Heart right ventricle (tissue), 16 donors: ENCODE results near the gene AGPAT1. TPM values are rescaled to one million over a fixed set of nuclear protein-coding genes. Genes with fewer than 3 reads are reported as not detected.

Experiments
- ATAC-seq, 8 donors: fragments of 200-7000 bp; cut with Tn5 transposase; one replicate each; pipeline ENCODE4 v1.9.1; 2020; ENCODE audit warnings: mild to moderate bottlenecking in 8 of 8, moderate library complexity in 8 of 8, moderate number of reproducible peaks in 1 of 8
- DNase-seq, 2 donors: peaks; one replicate each; pipeline ENCODE4 v3.0.0-alpha.2; 2020
- H3K27ac ChIP-seq, 10 donors: fragments of 200-600 bp; sonication (generic) in 2 of 10; one replicate each; pipeline versions ENCODE4 v1.5.0 to v1.8.0; 2020 to 2022; ENCODE audit warnings: mild to moderate bottlenecking in 3 of 10
- H3K27me3 ChIP-seq, 7 donors: fragments of 200-600 bp; one replicate each; pipeline ENCODE4 v1.8.0; 2021 to 2022; ENCODE audit warnings: mild to moderate bottlenecking in 2 of 7
- H3K36me3 ChIP-seq, 9 donors: fragments of 200-600 bp; sonication (generic) in 1 of 9; one replicate each; pipeline versions ENCODE4 v1.5.0 to v1.8.0; 2020 to 2022; ENCODE audit warnings: mild to moderate bottlenecking in 2 of 9
- H3K4me1 ChIP-seq, 9 donors: fragments of 200-600 bp; sonication (generic) in 1 of 9; one replicate each; pipeline versions ENCODE4 v1.5.0 to v1.8.0; 2020 to 2022; ENCODE audit warnings: mild to moderate bottlenecking in 4 of 9
- H3K4me3 ChIP-seq, 10 donors: fragments of 200-600 bp; sonication (generic) in 2 of 10; one replicate each; pipeline versions ENCODE4 v1.5.0 to v1.8.0; 2020 to 2022; ENCODE audit warnings: mild to moderate bottlenecking in 7 of 10, moderate library complexity in 2 of 10
- H3K9me3 ChIP-seq, 11 donors: fragments of 200-600 bp in 10 of 11; sonication (generic) in 2 of 11; one replicate each; pipeline versions ENCODE4 v1.5.0 to v1.8.0; 2013 to 2022; ENCODE audit warnings: mild to moderate bottlenecking in 2 of 11, control low read depth in 1 of 11, moderate library complexity in 1 of 11
- WGBS, 2 donors: extraction: QIAGEN DNeasy Blood & Tissue Kit; methylation state at CpG; one replicate each; pipeline ENCODE4 v1.1.7; 2013; ENCODE audit warnings: inconsistent platforms in 1 of 2; 5-methylcytosine and 5-hydroxymethylcytosine counted together
- intact Hi-C, 10 donors: fragments of 100-400 bp; cut with DNase I; formaldehyde crosslinking; loops; one replicate each; pipeline versions ENCODE4 v1.11.1 to v1.14.2; 2022
- long read RNA-seq, 3 donors: library from polyadenylated mRNA; unstranded; transcript quantifications; one replicate each; pipeline ENCODE4 v2.0.0, GENCODE V29; 2020 to 2021
- polyA plus RNA-seq, 2 donors: library from polyadenylated mRNA; stranded (reverse); fragments of 200-250 nt; gene quantifications; one replicate each; pipeline ENCODE4 v1.2.3, GENCODE V29; 2013
- total RNA-seq, 10 donors: library from RNA; stranded (reverse); fragmentation: NEBNext Ultra II Directional in 3 of 10; extraction: Animal tissue kit (Norgen Biotek cat#: 25700) in 3 of 10; gene quantifications; one replicate each; pipeline versions ENCODE4 v1.2.1 to v1.2.4, GENCODE V29; 2021 to 2023
- TF ChIP-seq, protein P1 (sequence below), 9 donors: fragments of 200-600 bp; sonication (generic) in 2 of 9; IDR thresholded peaks; one replicate each; pipeline versions ENCODE4 v1.5.0 to v1.8.0; 2021 to 2022; ENCODE audit warnings: antibody characterized with exemption in 9 of 9, mild to moderate bottlenecking in 5 of 9, moderate library complexity in 1 of 9
- donor health status: Arrhythmogenic right ventricular cardiomyopathy.
- donor health status: ischemic (EF 13 %, LVEDD 7.1; RV severe dilation, severe dysfunction).
- donor health status: healthy with polysubstance abuse.
- donor health status: DM: no; HTN: yes; CAD: no.
- donor health status: DM: no; HTN: no; CAD: no.
- donor health status: ischemic (EF 25% LVEDD 6.9; RV normal size, moderate dysfunction).
- donor health status: ischemic (EF 25% LVEDD 5.7; RV mildly dilated, moderate dysfunction).
- donor health status: healthy.
- donor health status: DM: yes; HTN: yes; CAD: no.
- donor health status: Ischemic cardiomyopathy.
- donor health status: ischemic (EF 35%, LVEDD 5.7; RV mildly dilated, moderate dysfunction).
- donor health status: nonischemic (EF 11% LVEDD 7.7; RV severe dilation, severe dysfunction).
- donor health status: DM: yes; HTN: yes; CAD: no.
- donor health status: PGD.
- donor health status: ischemic (EF 29% LVEDD 5.4; RV normal size, mild dysfunction).
- donor health status: nonischemic (EF 23%, LVEDD 6.1; RV moderate dilation, normal function).

The AGPAT1 gene
- 10 to 100 TPM; 39.0 to 63.1 (median 47.4) TPM for total RNA-seq
- polyA plus RNA-seq: 10 to 100 TPM; 50.8 to 56.3 TPM
- long read RNA-seq, donor 1, partial matches to known transcripts: 2 of 34 reads
- long read RNA-seq, donor 1, other reads (novel, unspliced or antisense): 27 of 34 reads
- long read RNA-seq, donor 2, transcript AGPAT1-203 (7 exons, 2,234 nt): major isoform, 7 of 32 reads
- long read RNA-seq, donor 2, partial matches to known transcripts: 4 of 32 reads
- long read RNA-seq, donor 2, other reads (novel, unspliced or antisense): 18 of 32 reads
- long read RNA-seq, donor 3, transcript AGPAT1-203 (7 exons, 2,234 nt): major isoform, 8 of 25 reads
- long read RNA-seq, donor 3, partial matches to known transcripts: 6 of 25 reads
- long read RNA-seq, donor 3, other reads (novel, unspliced or antisense): 9 of 25 reads

DNA sequence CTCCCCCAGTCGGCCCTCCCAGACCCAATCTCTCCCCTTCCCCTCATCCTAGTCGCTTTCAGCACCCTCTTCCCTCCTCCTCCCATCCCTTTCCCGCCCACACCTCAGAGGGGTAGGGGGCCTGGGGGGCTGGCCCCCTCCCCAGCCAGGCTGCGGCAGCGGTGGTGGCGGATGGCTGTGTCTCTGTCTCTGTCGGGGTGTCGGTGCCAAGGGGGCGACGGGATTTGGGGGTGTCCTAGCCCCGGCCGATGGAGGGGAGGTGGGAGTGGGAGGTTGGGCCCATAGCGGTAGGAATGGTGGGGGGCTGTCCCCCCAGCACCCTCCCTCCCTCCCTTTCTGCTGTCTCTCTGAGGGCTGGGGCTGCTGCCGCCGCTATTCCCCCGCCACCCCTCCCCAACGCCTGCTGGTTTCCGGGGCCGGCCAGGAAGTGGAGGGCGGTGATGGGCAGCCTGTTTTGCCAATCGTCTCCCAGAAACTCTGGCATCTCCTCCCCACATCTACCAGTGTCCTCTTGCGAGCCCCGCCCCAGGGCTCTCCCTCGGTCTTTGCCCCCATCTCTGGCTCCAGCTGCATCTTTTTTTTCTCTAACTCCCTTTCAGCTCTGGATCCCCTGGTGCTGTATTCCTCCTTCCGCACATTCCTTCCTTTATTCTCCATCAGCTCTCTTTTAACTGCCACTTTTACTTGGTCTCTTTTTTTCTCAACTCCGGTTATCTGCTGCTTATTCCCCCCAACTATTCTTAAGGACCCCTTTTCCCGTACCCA is at the start of gene AGPAT1:
AGPAT1 (minus strand) TSS at position 374 of the 765 bp plus-strand sequence. CDS start 4,588 bp downstream, outside the sequence.
- peaks cover 0 to 18% (median 5%) of the 10 kb centered on the region in 9 donors for H3K36me3 ChIP-seq
- H3K27ac ChIP-seq: peak within 1 kb of the TSS; percentile 93 to 98 (median 94)
- peaks cover 8 to 66% (median 43%) of the 10 kb centered on the region in 9 donors for H3K4me1 ChIP-seq
- ATAC-seq: peak; percentile 71 to 80 (median 76)
- H3K4me3 ChIP-seq: peak within 1 kb of the TSS; percentile 63 to 93 (median 86)
- H3K27me3 ChIP-seq: no peaks in the 10 kb centered on the region
- intact Hi-C loops: loop anchor here in 6 of 10 donors (1.0 to 10.0 kb wide), 5 partner anchors 21 to 1029 kb away; partner anchors contain the start of genes ATF6B (in 4 of the 6), PPT2 (in 2 of the 6), HSD17B8 (in 1 of the 6) and RING1 (in 1 of the 6)
- no peaks in the 10 kb centered on the region for H3K9me3 ChIP-seq
- peak; percentile 98 to 99 for DNase-seq
- TF ChIP-seq, protein P1, sequence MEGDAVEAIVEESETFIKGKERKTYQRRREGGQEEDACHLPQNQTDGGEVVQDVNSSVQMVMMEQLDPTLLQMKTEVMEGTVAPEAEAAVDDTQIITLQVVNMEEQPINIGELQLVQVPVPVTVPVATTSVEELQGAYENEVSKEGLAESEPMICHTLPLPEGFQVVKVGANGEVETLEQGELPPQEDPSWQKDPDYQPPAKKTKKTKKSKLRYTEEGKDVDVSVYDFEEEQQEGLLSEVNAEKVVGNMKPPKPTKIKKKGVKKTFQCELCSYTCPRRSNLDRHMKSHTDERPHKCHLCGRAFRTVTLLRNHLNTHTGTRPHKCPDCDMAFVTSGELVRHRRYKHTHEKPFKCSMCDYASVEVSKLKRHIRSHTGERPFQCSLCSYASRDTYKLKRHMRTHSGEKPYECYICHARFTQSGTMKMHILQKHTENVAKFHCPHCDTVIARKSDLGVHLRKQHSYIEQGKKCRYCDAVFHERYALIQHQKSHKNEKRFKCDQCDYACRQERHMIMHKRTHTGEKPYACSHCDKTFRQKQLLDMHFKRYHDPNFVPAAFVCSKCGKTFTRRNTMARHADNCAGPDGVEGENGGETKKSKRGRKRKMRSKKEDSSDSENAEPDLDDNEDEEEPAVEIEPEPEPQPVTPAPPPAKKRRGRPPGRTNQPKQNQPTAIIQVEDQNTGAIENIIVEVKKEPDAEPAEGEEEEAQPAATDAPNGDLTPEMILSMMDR (IDR thresholded peaks at IDR 0.05): no peak
- 1% methylated on average over 20 to 27 of the region's 27 CpGs for WGBS, 2 donors

DNA sequence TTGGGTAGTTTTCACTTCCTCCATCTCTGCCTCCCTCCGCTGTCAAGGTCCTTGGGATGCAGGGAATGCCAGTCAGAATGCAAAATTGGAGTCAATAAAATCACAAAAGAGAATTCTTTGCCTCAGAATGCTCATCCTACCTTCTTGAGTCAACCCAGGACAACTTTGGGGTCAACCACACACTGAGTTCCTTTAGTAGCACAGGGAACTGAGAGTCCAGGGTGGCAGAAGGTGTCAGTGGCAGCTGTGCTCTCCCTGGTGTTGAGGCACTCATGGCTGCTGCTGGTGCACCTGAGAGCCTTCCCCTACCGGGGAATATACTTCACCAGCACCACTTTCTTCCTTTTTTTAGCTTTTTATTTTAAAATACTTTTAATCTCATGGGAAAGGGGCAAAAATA is 48.8 kb upstream of the AGPAT1 start:
- no peaks in the 10 kb centered on the region for H3K9me3 ChIP-seq
- TF ChIP-seq, protein P1 (IDR thresholded peaks at IDR 0.05): no peak
- peaks cover 0 to 22% (median 6%) of the 10 kb centered on the region in 9 donors for H3K4me1 ChIP-seq
- DNase-seq (no peak), ATAC-seq (no peak)
- WGBS, 2 donors: 82 to 86% methylated on average over 2 of the region's 2 CpGs
- no peaks in the 10 kb centered on the region for H3K27me3 ChIP-seq
- peaks cover 0 to 30% (median 0%) of the 10 kb centered on the region in 9 donors for H3K36me3 ChIP-seq
- intact Hi-C loops: no loop called here
- H3K4me3 ChIP-seq: no peak overlapping the region
- H3K27ac ChIP-seq: peak overlapping the region; percentile 79 to 94 (median 90)

GRCh38 chr6:32223258-32224235 is 47.7 kb upstream of the AGPAT1 start, which contains the start of gene NOTCH4:
Gene NOTCH4 (minus strand): TSS chr6:32224067. CDS start chr6:32223928, 139 bp downstream.
- H3K27ac ChIP-seq: peak within 1 kb of the TSS; percentile 79 to 94 (median 90)
- peaks cover 0 to 42% (median 0%) of the 10 kb centered on the region in 9 donors for H3K36me3 ChIP-seq
- H3K9me3 ChIP-seq: no peaks in the 10 kb centered on the region
- intact Hi-C loops: no loop called here
- peaks cover 0 to 22% (median 6%) of the 10 kb centered on the region in 9 donors for H3K4me1 ChIP-seq
- TF ChIP-seq, protein P1 (IDR thresholded peaks at IDR 0.05): no peak
- H3K4me3 ChIP-seq: peak within 1 kb of the TSS; percentile 11 to 60 (median 48)
- DNase-seq: peak; percentile 45 to 71
- peak; percentile 63 to 93 (median 86) for ATAC-seq
- 35 to 40% methylated on average over 20 of the region's 20 CpGs for WGBS, 2 donors
- no peaks in the 10 kb centered on the region for H3K27me3 ChIP-seq
